Left hindlimb (tissue), 1 donor: ENCODE measurements around the gene ADAMTSL2.

Experiments used
- DNase-seq: peaks from one replicate; pipeline ENCODE4 v3.0.0-alpha.2; 2018

Gene ADAMTSL2

GRCh38 chr9:133502112-133502511, 32.4 kb upstream of the ADAMTSL2 start:
- no peak for DNase-seq

GRCh38 chr9:133505186-133505830, 29.2 kb upstream of the ADAMTSL2 start:
- DNase-seq, result peak; percentile 25

DNA sequence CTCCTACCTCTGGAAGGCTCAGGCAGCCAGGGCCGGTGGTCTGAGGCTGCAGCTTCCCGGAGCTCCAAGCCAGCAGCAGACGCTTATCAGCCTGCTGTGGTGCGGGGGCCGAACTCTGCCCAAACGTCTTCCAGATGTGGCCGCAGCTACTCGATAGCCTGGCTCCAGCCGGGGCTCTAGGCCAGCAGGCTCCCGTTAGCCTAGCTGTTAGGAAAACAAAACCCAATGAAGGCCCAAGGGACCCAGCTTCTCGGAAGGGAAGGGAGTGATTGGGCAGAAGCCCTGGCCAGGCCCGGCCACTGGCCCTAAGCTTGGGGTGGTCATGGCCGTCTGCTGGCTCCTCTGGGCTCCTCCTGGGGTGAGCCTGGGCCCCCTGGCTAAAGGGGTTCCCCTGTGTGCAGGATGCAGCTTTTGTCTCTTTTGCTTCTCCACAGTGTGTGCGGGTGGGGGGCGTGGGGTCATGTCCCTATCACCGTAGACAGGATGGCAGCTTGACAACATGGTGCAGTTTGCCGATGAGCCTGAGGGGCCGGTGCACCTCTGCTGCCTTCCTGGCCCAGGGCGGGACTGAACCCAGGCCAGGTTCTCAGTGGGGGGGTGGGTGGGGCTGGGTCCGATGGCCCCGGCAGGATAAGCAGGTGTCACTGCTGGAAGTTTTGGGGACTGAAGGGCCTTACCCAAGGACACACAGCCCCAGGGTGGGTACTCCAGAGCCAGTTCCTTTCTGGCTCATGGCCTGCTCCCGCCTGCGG, 28.4 kb upstream of the ADAMTSL2 start:
- peak; percentile 79 for DNase-seq

DNA sequence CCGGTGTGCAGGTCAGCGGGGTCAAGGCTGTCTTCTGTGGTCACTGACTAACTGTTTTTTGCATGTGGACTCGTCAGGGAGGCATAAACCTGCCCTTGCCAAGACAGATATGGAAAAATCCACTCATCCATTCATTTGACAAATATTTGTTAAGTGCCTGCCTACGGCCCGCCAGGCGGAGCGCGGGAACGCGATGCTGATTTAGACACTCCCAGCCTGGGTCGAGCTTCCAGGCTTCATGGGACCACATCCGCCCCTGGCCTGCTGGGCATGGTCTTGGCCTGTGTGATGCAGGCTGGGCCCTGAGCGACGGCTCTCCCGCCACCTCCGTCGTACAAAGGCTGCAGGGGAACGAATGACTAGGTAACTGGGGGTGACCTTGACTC, 27.9 kb upstream of the ADAMTSL2 start:
- DNase-seq, result peak; percentile 71

DNA sequence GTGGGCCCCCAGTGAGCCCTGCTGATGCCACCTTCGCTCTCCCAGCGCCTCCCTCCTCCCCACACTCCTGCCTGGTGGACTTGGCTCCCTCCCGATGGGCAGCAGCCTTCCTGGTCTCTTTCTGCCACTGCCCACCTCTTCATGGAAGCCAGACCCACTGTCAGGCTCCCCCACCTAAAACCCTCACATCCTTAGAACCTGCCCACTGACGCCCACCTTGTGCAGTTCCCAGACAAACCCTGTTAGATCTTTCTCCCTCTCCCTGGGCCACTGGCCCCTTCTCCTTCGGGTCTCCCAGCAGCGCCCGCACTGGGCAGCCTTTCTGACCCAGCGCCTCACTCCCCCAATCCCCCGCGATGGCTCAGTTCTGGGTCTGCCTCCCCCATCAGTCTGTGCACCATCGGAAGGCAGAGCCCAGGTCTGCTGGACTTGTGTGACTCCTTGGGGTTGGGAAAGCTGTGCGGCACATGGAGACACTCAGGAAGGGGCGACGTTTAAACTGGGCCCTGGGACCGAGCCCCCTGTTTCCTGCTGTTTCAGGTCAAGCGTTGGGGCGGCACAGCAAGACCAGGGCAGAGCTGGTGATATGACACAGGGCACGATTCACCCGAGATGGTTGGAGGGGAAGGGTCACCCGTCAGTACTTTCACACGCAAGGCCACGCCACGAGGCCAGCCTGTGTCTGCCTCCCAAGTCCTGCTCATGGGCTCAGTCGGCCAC, 27.1 kb upstream of the ADAMTSL2 start:
- DNase-seq, result no peak

- no peak for DNase-seq
Observed at GRCh38 chr9:133508046-133508445, 26.5 kb upstream of the ADAMTSL2 start.

DNA sequence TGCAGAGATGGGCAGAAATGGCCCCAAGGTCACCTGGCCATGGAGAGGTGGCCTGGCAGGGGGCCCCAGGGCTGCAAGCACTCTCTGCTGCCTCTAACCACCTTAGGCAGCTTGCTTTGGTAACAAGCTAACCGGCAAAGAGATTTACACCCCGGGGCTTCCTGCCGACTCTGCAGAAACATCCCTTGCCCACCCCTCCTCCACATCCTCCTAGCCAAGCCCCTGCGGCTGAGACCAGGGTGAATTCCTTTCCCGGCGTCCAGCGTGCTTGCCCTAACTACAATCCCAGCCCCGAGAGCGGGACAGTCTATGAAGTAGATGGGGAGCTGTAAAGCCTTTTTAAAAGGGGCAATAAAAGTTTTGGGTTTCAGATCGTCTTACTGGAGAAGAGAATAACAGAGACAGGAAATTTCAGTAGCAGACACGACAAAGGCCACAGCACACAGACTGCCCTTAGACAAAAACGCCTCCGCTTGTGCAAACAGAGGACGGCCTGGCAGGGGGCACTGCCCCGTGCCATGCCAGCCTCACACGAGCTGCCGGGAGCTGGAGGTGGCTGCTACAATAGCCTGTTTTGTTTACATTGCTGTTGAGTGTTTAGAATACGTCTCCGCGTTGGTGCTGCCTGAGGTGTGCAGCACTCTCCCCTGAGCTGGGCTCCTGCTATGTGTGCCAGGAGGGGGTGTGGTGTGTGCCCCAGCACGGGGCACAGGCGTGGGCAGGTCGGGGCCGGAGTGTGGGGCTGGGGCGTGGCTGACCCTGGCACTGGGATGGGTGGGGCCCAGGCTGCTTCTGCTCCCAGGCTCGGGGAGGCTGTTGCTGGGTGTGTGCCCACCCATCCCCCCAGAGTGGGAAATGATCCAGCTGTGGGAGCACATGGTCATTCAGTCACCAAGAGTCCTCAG, 25.1 kb upstream of the ADAMTSL2 start:
- peak; percentile 78 for DNase-seq

- DNase-seq, result no peak
Observed at GRCh38 chr9:133510926-133511505, 23.5 kb upstream of the ADAMTSL2 start.

GRCh38 chr9:133511607-133512006, 22.9 kb upstream of the ADAMTSL2 start:
- no peak for DNase-seq

- no peak for DNase-seq
Observed at GRCh38 chr9:133512253-133513213, 22.0 kb upstream of the ADAMTSL2 start.

DNA sequence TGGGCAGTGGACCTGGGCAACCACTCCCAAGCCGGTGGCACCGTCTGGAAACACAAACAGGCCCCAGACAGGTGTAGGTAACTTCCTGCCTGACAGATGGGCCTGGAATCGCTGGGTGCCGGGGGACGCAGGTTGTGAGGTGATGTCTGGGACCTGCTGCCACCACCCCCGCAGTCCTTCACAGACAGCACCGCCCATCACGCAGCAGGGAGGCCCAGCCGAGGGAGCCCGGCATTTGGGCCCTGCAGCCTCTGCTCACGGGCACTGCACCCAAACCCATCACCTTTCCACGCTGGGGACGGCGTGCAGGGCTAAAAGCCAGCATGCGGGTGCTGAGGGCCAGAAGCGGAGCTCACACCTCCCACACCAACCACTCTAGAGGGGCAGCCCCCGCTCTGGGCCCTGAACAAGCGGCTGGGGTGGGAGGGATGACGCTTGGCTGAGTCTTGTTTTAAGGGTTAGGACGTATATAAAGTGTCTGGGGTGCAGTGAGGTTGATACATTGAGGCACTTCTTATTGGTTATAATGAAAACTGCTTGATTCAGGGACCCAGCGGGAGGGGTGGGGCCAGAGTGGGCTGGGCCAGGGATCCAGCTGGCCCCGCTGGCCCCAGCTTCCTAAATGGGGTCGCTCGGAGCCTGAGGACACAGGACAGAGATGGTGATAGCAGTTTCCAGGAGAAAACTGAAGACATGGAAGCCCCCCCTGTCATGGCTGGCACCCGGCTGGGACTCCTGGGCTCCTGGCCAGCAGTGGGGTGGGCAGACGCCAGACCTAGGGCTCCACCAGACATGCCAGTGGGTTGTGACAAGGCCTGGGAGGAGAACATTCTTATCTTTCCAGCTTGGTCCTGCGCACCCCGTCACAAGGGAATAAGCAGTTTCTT, 21.0 kb upstream of the ADAMTSL2 start:
- no peak for DNase-seq

GRCh38 chr9:133514460-133515239, 19.9 kb upstream of the ADAMTSL2 start:
- peak; percentile 74 for DNase-seq

GRCh38 chr9:133515240-133515610, 19.3 kb upstream of the ADAMTSL2 start:
- no peak for DNase-seq

GRCh38 chr9:133515615-133516255, 18.8 kb upstream of the ADAMTSL2 start:
- no peak for DNase-seq

GRCh38 chr9:133516256-133516960, 18.1 kb upstream of the ADAMTSL2 start:
- DNase-seq, result no peak

- DNase-seq, result no peak
Observed at GRCh38 chr9:133516961-133517350, 17.5 kb upstream of the ADAMTSL2 start.

DNA sequence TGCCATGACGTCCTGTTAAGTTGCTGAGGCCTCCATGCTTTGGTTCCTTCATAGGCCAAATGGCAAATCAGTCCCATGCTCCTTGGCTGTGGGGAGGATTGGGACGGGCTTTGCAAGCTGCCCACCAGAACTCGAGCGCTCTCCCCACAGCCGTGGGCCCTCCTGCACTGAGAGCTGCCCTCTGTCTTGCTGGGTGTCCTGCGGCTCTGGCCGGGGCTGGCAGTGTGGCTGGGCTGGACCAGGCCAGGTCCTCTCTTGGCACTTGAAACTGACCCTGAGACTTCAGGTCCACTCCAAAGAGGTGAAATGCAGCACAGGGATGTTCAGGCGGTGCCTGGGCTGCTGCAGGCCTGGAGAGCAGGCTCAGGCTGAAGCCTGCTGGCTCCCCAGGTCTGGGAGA, 16.8 kb upstream of the ADAMTSL2 start:
- DNase-seq, result no peak

GRCh38 chr9:133518200-133518599, 16.3 kb upstream of the ADAMTSL2 start:
- no peak for DNase-seq
